ENCODE results near the gene CTBP2. TPM values are rescaled to one million over a fixed set of nuclear protein-coding genes. Genes with fewer than 3 reads are reported as not detected.

The CTBP2 gene
- total RNA-seq, 1 experiment from 2014 or later, result 97.2 TPM

GRCh38 chr10:125014086-125014830, 146.1 kb downstream of the CTBP2 start:
- H3K27me3 ChIP-seq (replicated peaks; ENCODE audit: control insufficient read depth, insufficient read depth, low read length), result no peaks in the 10 kb centered on the region
- no peak overlapping the region for H3K4me3 ChIP-seq (ENCODE audit: low read depth, low read length)
- Mint-ChIP-seq H3K36me3 (ENCODE audit: insufficient read depth, unreplicated experiment) (peaks cover 58% of the 10 kb centered on the region), H3K4me1 (ENCODE audit: low read depth, unreplicated experiment) (no peaks in the 10 kb centered on the region), H3K4me3 (ENCODE audit: unreplicated experiment) (no peak overlapping the region), H3K27me3 (ENCODE audit: insufficient read depth, unreplicated experiment) (no peaks in the 10 kb centered on the region), H3K27ac (ENCODE audit: unreplicated experiment) (no peak overlapping the region), H3K9me3 (ENCODE audit: unreplicated experiment) (no peaks in the 10 kb centered on the region)
- ChIA-PET CTCF (no interaction called here), POLR2A (no interaction called here)
- peaks cover 4% of the 10 kb centered on the region; the same call in 1 of the 2 replicates for H3K36me3 ChIP-seq (ENCODE audit: control insufficient read depth, insufficient read depth, low read length)
- H3K4me1 ChIP-seq, result no peaks in the 10 kb centered on the region
- intact Hi-C loops (cut with micrococcal nuclease; ENCODE audit: unreplicated experiment), result no loop called here
- no peaks in the 10 kb centered on the region for H3K9me3 ChIP-seq
- no peak for DNase-seq
- no peak for TF ChIP-seq CTCF (IDR thresholded peaks at IDR 0.05; ENCODE audit: insufficient read depth in 1 of 2, low read depth in 1 of 2, low read length in 1 of 2, severe bottlenecking in 1 of 2, unreplicated experiment in 1 of 2)
- no TSS peak for BruUV-seq (replicated peaks)

GRCh38 chr10:125013529-125013872, 146.9 kb downstream of the CTBP2 start:
- intact Hi-C loops (cut with micrococcal nuclease; ENCODE audit: unreplicated experiment), result no loop called here
- Histone ChIP-seq H3K4me3 (ENCODE audit: low read depth, low read length) (no peak overlapping the region), H3K4me1 (no peaks in the 10 kb centered on the region), H3K36me3 (ENCODE audit: control insufficient read depth, insufficient read depth, low read length) (peaks cover 4% of the 10 kb centered on the region; the same call in 1 of the 2 replicates), H3K9me3 (no peaks in the 10 kb centered on the region), H3K27me3 (replicated peaks; ENCODE audit: control insufficient read depth, insufficient read depth, low read length) (no peaks in the 10 kb centered on the region)
- TF ChIP-seq CTCF (IDR thresholded peaks at IDR 0.05; ENCODE audit: insufficient read depth in 1 of 2, low read depth in 1 of 2, low read length in 1 of 2, severe bottlenecking in 1 of 2, unreplicated experiment in 1 of 2), result no peak
- peaks cover 53% of the 10 kb centered on the region for H3K36me3 Mint-ChIP-seq (ENCODE audit: insufficient read depth, unreplicated experiment)
- no peak overlapping the region for H3K4me3 Mint-ChIP-seq (ENCODE audit: unreplicated experiment)
- H3K4me1 Mint-ChIP-seq (ENCODE audit: low read depth, unreplicated experiment), result no peaks in the 10 kb centered on the region
- CTCF ChIA-PET, result no interaction called here
- POLR2A ChIA-PET, result no interaction called here
- no peak for DNase-seq
- no peak overlapping the region for H3K27ac Mint-ChIP-seq (ENCODE audit: unreplicated experiment)
- BruUV-seq (replicated peaks), result no TSS peak
- H3K27me3 Mint-ChIP-seq (ENCODE audit: insufficient read depth, unreplicated experiment), result no peaks in the 10 kb centered on the region
- H3K9me3 Mint-ChIP-seq (ENCODE audit: unreplicated experiment), result no peaks in the 10 kb centered on the region

DNA sequence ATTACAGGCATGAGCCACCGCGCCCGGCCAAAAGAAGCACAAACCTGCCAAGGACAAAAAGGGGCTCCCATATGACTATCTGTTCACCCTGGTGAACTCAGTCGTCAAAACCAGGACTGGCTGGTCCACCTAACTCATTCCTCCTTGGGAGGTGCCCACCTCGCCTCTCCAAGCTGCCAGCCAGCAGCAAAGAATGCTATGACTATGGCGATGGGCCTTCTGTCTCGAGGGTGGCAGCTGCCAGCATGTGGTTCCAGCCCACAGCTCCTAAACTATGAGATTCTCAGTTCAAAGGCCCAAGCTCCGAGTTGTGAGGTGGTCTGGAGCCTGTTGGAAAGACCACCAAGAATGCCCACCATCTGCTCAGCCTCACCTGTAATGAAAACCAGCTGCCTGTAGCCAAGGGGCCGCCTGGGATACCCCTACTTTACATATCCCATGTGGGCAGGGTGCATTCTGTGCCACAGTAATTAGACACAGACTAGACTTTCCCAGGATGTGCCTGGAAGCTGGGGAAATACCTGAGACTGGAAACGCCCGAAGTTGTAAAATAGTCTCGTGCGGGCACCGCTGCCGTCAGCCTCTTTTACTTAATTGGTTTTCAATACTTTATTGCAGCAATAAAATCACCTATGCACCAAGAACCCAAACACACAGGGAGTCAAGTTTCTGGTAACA, 147.4 kb downstream of the CTBP2 start:
- no peaks in the 10 kb centered on the region for H3K9me3 ChIP-seq
- DNase-seq, result no peak
- peaks cover 4% of the 10 kb centered on the region; the same call in 1 of the 2 replicates for H3K36me3 ChIP-seq (ENCODE audit: control insufficient read depth, insufficient read depth, low read length)
- H3K36me3 Mint-ChIP-seq (ENCODE audit: insufficient read depth, unreplicated experiment), result peaks cover 53% of the 10 kb centered on the region
- no peaks in the 10 kb centered on the region for H3K9me3 Mint-ChIP-seq (ENCODE audit: unreplicated experiment)
- H3K4me1 ChIP-seq, result no peaks in the 10 kb centered on the region
- H3K4me3 Mint-ChIP-seq (ENCODE audit: unreplicated experiment), result no peak overlapping the region
- no TSS peak for BruUV-seq (replicated peaks)
- H3K27ac Mint-ChIP-seq (ENCODE audit: unreplicated experiment), result no peak overlapping the region
- H3K27me3 Mint-ChIP-seq (ENCODE audit: insufficient read depth, unreplicated experiment), result no peaks in the 10 kb centered on the region
- TF ChIP-seq CTCF (IDR thresholded peaks at IDR 0.05; ENCODE audit: insufficient read depth in 1 of 2, low read depth in 1 of 2, low read length in 1 of 2, severe bottlenecking in 1 of 2, unreplicated experiment in 1 of 2), result no peak
- H3K4me1 Mint-ChIP-seq (ENCODE audit: low read depth, unreplicated experiment), result no peaks in the 10 kb centered on the region
- intact Hi-C loops (cut with micrococcal nuclease; ENCODE audit: unreplicated experiment), result no loop called here
- ChIA-PET CTCF (no interaction called here), POLR2A (no interaction called here)
- H3K4me3 ChIP-seq (ENCODE audit: low read depth, low read length), result no peak overlapping the region
- no peaks in the 10 kb centered on the region for H3K27me3 ChIP-seq (replicated peaks; ENCODE audit: control insufficient read depth, insufficient read depth, low read length)
